GM18520 (cell line): ENCODE data around the gene SYNGR1.

Source experiments
- ATAC-seq: cut with Tn5 transposase; IDR thresholded peaks from one replicate; pipeline ENCODE4 v1.9.1; 2021; ENCODE audit not compliant: unreplicated experiment

SYNGR1 gene

GRCh38 chr22:39428597-39429071 lies 78.8 kb downstream of the SYNGR1 start:
- ATAC-seq = no peak

- no peak for ATAC-seq
These were observed 79.4 kb downstream of the SYNGR1 start for GRCh38 chr22:39429186-39429585.

- ATAC-seq = no peak
These were observed 80.3 kb downstream of the SYNGR1 start for GRCh38 chr22:39429916-39430575.

GRCh38 chr22:39430576-39431150 lies 80.9 kb downstream of the SYNGR1 start:
- no peak for ATAC-seq

GRCh38 chr22:39431216-39431801 lies 81.5 kb downstream of the SYNGR1 start:
- no peak for ATAC-seq

GRCh38 chr22:39431821-39432251 lies 82.0 kb downstream of the SYNGR1 start:
- ATAC-seq = no peak

GRCh38 chr22:39432361-39432811 lies 82.6 kb downstream of the SYNGR1 start:
- no peak for ATAC-seq

GRCh38 chr22:39433476-39434242 lies 83.9 kb downstream of the SYNGR1 start:
- no peak for ATAC-seq

GRCh38 chr22:39434243-39434653 lies 84.5 kb downstream of the SYNGR1 start:
- no peak for ATAC-seq

GRCh38 chr22:39434721-39435120 lies 84.9 kb downstream of the SYNGR1 start:
- no peak for ATAC-seq
